Prostate gland (tissue), 2 donors: ENCODE data around the gene WWOX. TPM values are rescaled to one million over a fixed set of nuclear protein-coding genes. Genes with fewer than 3 reads are reported as not detected.

ENCODE experiments used
- DNase-seq: peaks from one replicate; pipeline ENCODE4 v3.0.0-alpha.2; 2019; ENCODE audit warnings: low spot score
- H3K27ac ChIP-seq, 2 donors: fragments of 200-600 bp; sonication (generic); 2 replicates each; pipeline ENCODE4 v1.5.1; 2017 to 2019
- H3K27me3 ChIP-seq: fragments of 200-600 bp; sonication (generic); replicated peaks from 2 replicates; pipeline ENCODE4 v1.5.1; 2019; ENCODE audit not compliant: insufficient read depth
- H3K36me3 ChIP-seq, 2 donors: fragments of 200-600 bp; sonication (generic); 1 replicate in 1 of 2; 2 replicates in 1 of 2; pipeline versions ENCODE4 v1.5.1 to v1.8.1; 2017 to 2019
- H3K4me1 ChIP-seq: fragments of 200-600 bp; sonication (generic); replicated peaks from 2 replicates; pipeline ENCODE4 v1.5.1; 2019
- H3K4me3 ChIP-seq, 2 donors: fragments of 200-600 bp; sonication (generic); 2 replicates each; pipeline ENCODE4 v1.5.1; 2017 to 2019
- H3K9me3 ChIP-seq: fragments of 200-600 bp; sonication (generic); 2 replicates; pipeline ENCODE4 v1.5.1; 2017
- CTCF ChIP-seq, 4 experiments: fragments of 200-600 bp in 2 of 4; fragments of 450-650 bp in 2 of 4; sonication (generic) in 2 of 4; IDR thresholded peaks; 1 replicate in 3 of 4; 2 replicates in 1 of 4; pipeline ENCODE4 v1.5.1; 2016 to 2019; ENCODE audit warnings: antibody characterized with exemption in 4 of 4, mild to moderate bottlenecking in 2 of 4, moderate library complexity in 2 of 4
- POLR2A ChIP-seq: fragments of 450-650 bp; IDR thresholded peaks from one replicate; pipeline ENCODE4 v1.6.1; 2016; ENCODE audit warnings: antibody characterized with exemption, mild to moderate bottlenecking
- POLR2AphosphoS5 ChIP-seq: sonication (generic); formaldehyde crosslinking; IDR thresholded peaks from one replicate; pipeline ENCODE4 v1.6.1; 2017; ENCODE audit warnings: antibody characterized with exemption
- WGBS: methylation state at CpG from one replicate; pipeline ENCODE4 v1.1.5; 2018; 5-methylcytosine and 5-hydroxymethylcytosine counted together
- intact Hi-C: fragments of 100-400 bp; cut with DNase I; formaldehyde crosslinking; loops from one replicate; pipeline ENCODE4 v1.14.2; 2022
- total RNA-seq, 2 donors: library from RNA; depleted of rRNA; stranded (reverse); fragments of >200 nt; gene quantifications; one replicate each; pipeline ENCODE4 v1.1.0, GENCODE V29; 2016

The WWOX gene
- total RNA-seq, 2 donors from 2014 or later, result 93.2 to 99.4 TPM

GRCh38 chr16:78523212-78523985, 423.9 kb downstream of the WWOX start:
- Histone ChIP-seq H3K9me3 (no peaks in the 10 kb centered on the region), H3K27me3 (no peaks in the 10 kb centered on the region), H3K4me1 (no peaks in the 10 kb centered on the region), H3K4me3 (no peak overlapping the region), H3K27ac (no peak overlapping the region), H3K36me3 (no peaks in the 10 kb centered on the region)
- 73% methylated on average over 9 of the region's 9 CpGs for WGBS
- intact Hi-C loops, result no loop called here
- TF ChIP-seq POLR2A (no peak), POLR2AphosphoS5 (no peak), CTCF (IDR thresholded peaks at IDR 0.05) (no peak)
- DNase-seq, result no peak

- TF ChIP-seq POLR2AphosphoS5, result no peak
- TF ChIP-seq CTCF (IDR thresholded peaks at IDR 0.05), result no peak
- no peak for TF ChIP-seq POLR2A
- no peaks in the 10 kb centered on the region for H3K36me3 ChIP-seq
- H3K27ac ChIP-seq, result no peak overlapping the region
- WGBS, result 80% methylated on average over 4 of the region's 4 CpGs
- H3K9me3 ChIP-seq, result no peaks in the 10 kb centered on the region
- DNase-seq, result no peak
- intact Hi-C loops, result no loop called here
- H3K4me3 ChIP-seq, result no peak overlapping the region
- no peaks in the 10 kb centered on the region for H3K27me3 ChIP-seq
- no peaks in the 10 kb centered on the region for H3K4me1 ChIP-seq
Measured at GRCh38 chr16:78524066-78524595, 424.7 kb downstream of the WWOX start.

- Histone ChIP-seq H3K27me3 (no peaks in the 10 kb centered on the region), H3K9me3 (no peaks in the 10 kb centered on the region), H3K4me1 (no peaks in the 10 kb centered on the region), H3K36me3 (no peaks in the 10 kb centered on the region), H3K4me3 (no peak overlapping the region), H3K27ac (no peak overlapping the region)
- TF ChIP-seq CTCF (IDR thresholded peaks at IDR 0.05) (no peak), POLR2AphosphoS5 (no peak), POLR2A (no peak)
- 85% methylated on average over 5 of the region's 5 CpGs for WGBS
- DNase-seq, result no peak
- intact Hi-C loops, result no loop called here
Measured at GRCh38 chr16:78528265-78528664, 428.8 kb downstream of the WWOX start.

- Histone ChIP-seq H3K36me3 (no peaks in the 10 kb centered on the region), H3K9me3 (no peaks in the 10 kb centered on the region), H3K27ac (no peak overlapping the region), H3K27me3 (no peaks in the 10 kb centered on the region), H3K4me1 (no peaks in the 10 kb centered on the region), H3K4me3 (no peak overlapping the region)
- 90% methylated on average over 5 of the region's 5 CpGs for WGBS
- TF ChIP-seq POLR2AphosphoS5, result no peak
- no peak for TF ChIP-seq POLR2A
- no peak for TF ChIP-seq CTCF (IDR thresholded peaks at IDR 0.05)
- intact Hi-C loops, result no loop called here
- DNase-seq, result no peak
Measured at GRCh38 chr16:78529881-78530280, 430.4 kb downstream of the WWOX start.

GRCh38 chr16:78530283-78530682, 430.8 kb downstream of the WWOX start:
- Histone ChIP-seq H3K27ac (no peak overlapping the region), H3K4me3 (no peak overlapping the region), H3K9me3 (no peaks in the 10 kb centered on the region), H3K36me3 (no peaks in the 10 kb centered on the region), H3K4me1 (no peaks in the 10 kb centered on the region), H3K27me3 (no peaks in the 10 kb centered on the region)
- intact Hi-C loops, result no loop called here
- TF ChIP-seq CTCF (IDR thresholded peaks at IDR 0.05) (no peak), POLR2A (no peak), POLR2AphosphoS5 (no peak)
- DNase-seq, result no peak
- WGBS, result 79% methylated on average over 4 of the region's 4 CpGs
